Mucosa of rectum (tissue), 2 donors: ENCODE measurements around the gene IFNAR2.
"Not testable (repeated sequence)": the region's sequence is repeated elsewhere in the genome, so short reads cannot be mapped to it uniquely, and the experiment has no call there.

ENCODE experiments used
- H3K27ac ChIP-seq, 2 donors: one replicate each; pipeline ENCODE4 v1.7.0; 2013; ENCODE audit warnings: inconsistent platforms in 2 of 2, low read depth in 2 of 2, low read length in 2 of 2
- H3K27me3 ChIP-seq, 2 donors: one replicate each; pipeline ENCODE4 v1.7.0; 2013; ENCODE audit warnings: low read length in 2 of 2; ENCODE audit not compliant: control insufficient read depth in 2 of 2, insufficient read depth in 2 of 2
- H3K36me3 ChIP-seq, 2 donors: one replicate each; pipeline ENCODE4 v1.7.0; 2013; ENCODE audit warnings: low read length in 2 of 2; ENCODE audit not compliant: control insufficient read depth in 2 of 2, insufficient read depth in 2 of 2
- H3K4me1 ChIP-seq, 2 donors: one replicate each; pipeline ENCODE4 v1.7.0; 2013; ENCODE audit warnings: low read length in 2 of 2, mild to moderate bottlenecking in 1 of 2; ENCODE audit not compliant: control insufficient read depth in 2 of 2, insufficient read depth in 2 of 2
- H3K4me3 ChIP-seq, 2 donors: one replicate each; pipeline ENCODE4 v1.7.0; 2013; ENCODE audit warnings: low read length in 2 of 2
- H3K9ac ChIP-seq, 2 donors: one replicate each; pipeline ENCODE4 v1.7.0; 2013; ENCODE audit warnings: low read length in 2 of 2, low read depth in 1 of 2, mild to moderate bottlenecking in 1 of 2
- H3K9me3 ChIP-seq, 2 donors: one replicate each; pipeline ENCODE4 v1.7.0; 2013; ENCODE audit warnings: low read length in 2 of 2; ENCODE audit not compliant: control insufficient read depth in 2 of 2
- donor health status: healthy.
- donor health status: Normal muscosa, but diverticular disease.

The IFNAR2 gene

DNA sequence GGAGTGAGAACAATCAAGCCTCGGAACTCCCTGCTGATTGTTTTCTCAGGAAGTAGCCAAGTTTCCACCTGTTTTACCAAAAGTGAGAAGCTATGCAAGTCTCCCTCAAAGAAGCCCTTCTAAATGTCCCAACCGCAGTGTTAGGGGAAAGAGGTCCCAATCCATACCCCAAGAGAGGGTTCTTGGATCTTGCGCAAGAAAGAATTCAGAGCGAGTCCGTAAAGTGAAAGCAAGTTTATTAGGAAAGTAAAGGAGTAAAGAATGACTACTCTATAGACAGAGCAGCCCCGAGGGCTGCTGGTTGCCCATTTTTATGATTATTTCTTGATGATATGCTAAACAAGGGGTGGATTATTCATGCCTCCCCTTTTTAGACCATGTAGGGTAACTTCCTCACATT lies 23.6 kb downstream of the IFNAR2 start:
- not testable (repeated sequence) for H3K27me3 ChIP-seq, H3K9ac ChIP-seq, H3K9me3 ChIP-seq, H3K4me1 ChIP-seq, H3K27ac ChIP-seq, H3K4me3 ChIP-seq
- H3K36me3 ChIP-seq = peaks cover 18 to 58% of the 10 kb centered on the region in 2 donors

- H3K9me3 ChIP-seq = no peaks in the 10 kb centered on the region
- no peak overlapping the region for H3K27ac ChIP-seq
- no peak overlapping the region for H3K9ac ChIP-seq
- H3K4me1 ChIP-seq = peaks cover 0 to 4% of the 10 kb centered on the region in 2 donors
- peaks cover 14 to 48% of the 10 kb centered on the region in 2 donors for H3K36me3 ChIP-seq
- H3K27me3 ChIP-seq = no peaks in the 10 kb centered on the region
- no peak overlapping the region for H3K4me3 ChIP-seq
Observed at GRCh38 chr21:33254766-33255165, 25.0 kb downstream of the IFNAR2 start.

- no peak overlapping the region for H3K27ac ChIP-seq
- no peaks in the 10 kb centered on the region for H3K9me3 ChIP-seq
- no peaks in the 10 kb centered on the region for H3K27me3 ChIP-seq
- H3K4me1 ChIP-seq = peaks cover 0 to 4% of the 10 kb centered on the region in 2 donors
- H3K4me3 ChIP-seq = no peak overlapping the region
- H3K36me3 ChIP-seq = peaks cover 14 to 43% of the 10 kb centered on the region in 2 donors
- no peak overlapping the region for H3K9ac ChIP-seq
Observed at GRCh38 chr21:33255404-33255803, 25.7 kb downstream of the IFNAR2 start.

GRCh38 chr21:33256019-33256418 lies 26.3 kb downstream of the IFNAR2 start:
- Histone ChIP-seq H3K27me3 (no peaks in the 10 kb centered on the region), H3K4me1 (peaks cover 0 to 4% of the 10 kb centered on the region in 2 donors), H3K36me3 (peaks cover 14 to 39% of the 10 kb centered on the region in 2 donors), H3K4me3 (no peak overlapping the region), H3K9ac (no peak overlapping the region), H3K9me3 (no peaks in the 10 kb centered on the region), H3K27ac (no peak overlapping the region)

DNA sequence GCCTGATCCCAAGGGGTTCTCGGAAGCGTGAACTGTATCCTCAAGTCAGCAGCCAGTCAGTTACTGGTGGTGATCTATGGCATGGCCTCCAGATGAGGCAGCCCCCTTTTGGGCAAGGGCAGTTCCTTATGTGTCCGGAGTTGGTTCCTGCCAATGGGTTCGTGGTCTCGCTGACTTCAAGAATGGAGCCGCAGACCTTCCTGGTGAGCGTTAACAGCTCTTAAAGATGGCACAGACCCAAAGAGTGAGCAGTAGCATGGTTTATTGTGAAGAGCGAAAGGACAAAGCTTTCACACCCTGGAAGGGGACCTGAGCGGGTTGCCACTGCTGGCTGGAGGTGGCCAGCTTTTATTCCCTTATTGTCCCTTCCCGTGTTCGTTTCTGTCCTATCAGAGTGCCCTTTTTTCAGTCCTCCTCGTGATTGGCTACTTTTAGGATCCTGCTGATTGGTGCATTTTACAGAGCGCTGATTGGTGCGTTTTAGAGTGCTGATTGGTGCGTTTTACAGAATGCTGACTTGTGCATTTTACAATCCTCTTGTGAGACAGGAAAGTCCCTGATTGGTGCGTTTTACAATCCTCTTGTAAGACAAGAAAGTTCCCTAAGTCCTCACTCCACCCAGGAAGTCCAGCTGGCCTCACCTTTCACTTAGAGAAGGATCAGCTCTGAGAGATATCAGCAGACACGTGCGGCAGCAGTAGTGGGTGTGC lies 27.5 kb downstream of the IFNAR2 start:
- Histone ChIP-seq H3K9me3 (no peaks in the 10 kb centered on the region), H3K4me1 (peaks cover 0 to 4% of the 10 kb centered on the region in 2 donors), H3K27me3 (no peaks in the 10 kb centered on the region), H3K27ac (no peak overlapping the region), H3K9ac (no peak overlapping the region), H3K4me3 (no peak overlapping the region), H3K36me3 (peaks cover 14 to 37% of the 10 kb centered on the region in 2 donors)

GRCh38 chr21:33258475-33258874 lies 28.7 kb downstream of the IFNAR2 start:
- H3K4me1 ChIP-seq = peaks cover 0 to 4% of the 10 kb centered on the region in 2 donors
- no peak overlapping the region for H3K27ac ChIP-seq
- no peaks in the 10 kb centered on the region for H3K27me3 ChIP-seq
- H3K9ac ChIP-seq = no peak overlapping the region
- H3K9me3 ChIP-seq = no peaks in the 10 kb centered on the region
- H3K4me3 ChIP-seq = no peak overlapping the region
- H3K36me3 ChIP-seq = peaks cover 7 to 32% of the 10 kb centered on the region in 2 donors

- peaks cover 8 to 25% of the 10 kb centered on the region in 2 donors for H3K36me3 ChIP-seq
- H3K4me1 ChIP-seq = peaks cover 0 to 4% of the 10 kb centered on the region in 2 donors
- H3K9ac ChIP-seq = no peak overlapping the region
- H3K4me3 ChIP-seq = no peak overlapping the region
- no peaks in the 10 kb centered on the region for H3K9me3 ChIP-seq
- no peak overlapping the region for H3K27ac ChIP-seq
- no peaks in the 10 kb centered on the region for H3K27me3 ChIP-seq
Observed at GRCh38 chr21:33259428-33259827, 29.7 kb downstream of the IFNAR2 start.

DNA sequence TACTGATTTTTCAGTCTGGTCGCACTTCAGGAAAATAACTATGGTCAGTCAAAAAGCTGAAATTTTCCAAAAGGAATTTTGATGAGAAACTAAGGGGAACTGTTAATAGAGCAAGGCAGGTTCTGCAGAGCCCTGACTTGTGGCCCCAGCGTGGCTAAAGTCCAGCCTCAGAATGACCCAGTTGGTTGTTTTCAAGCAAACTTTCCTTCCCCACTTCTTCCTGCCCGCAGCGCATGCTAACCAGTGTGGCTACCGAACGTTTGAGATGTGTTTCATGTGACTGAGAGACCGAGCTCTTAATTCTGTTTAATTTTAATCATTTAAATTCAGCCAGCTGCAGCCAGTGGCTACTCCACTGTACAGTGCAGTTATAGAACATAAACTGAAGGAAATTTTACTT lies 30.3 kb downstream of the IFNAR2 start:
- Histone ChIP-seq H3K27ac (no peak overlapping the region), H3K4me3 (no peak overlapping the region), H3K9me3 (no peaks in the 10 kb centered on the region), H3K27me3 (no peaks in the 10 kb centered on the region), H3K4me1 (peaks cover 0 to 4% of the 10 kb centered on the region in 2 donors), H3K9ac (no peak overlapping the region), H3K36me3 (peaks cover 8 to 21% of the 10 kb centered on the region in 2 donors)

- H3K4me1 ChIP-seq = peaks cover 6 to 9% of the 10 kb centered on the region in 2 donors
- H3K9me3 ChIP-seq = no peaks in the 10 kb centered on the region
- no peak overlapping the region for H3K27ac ChIP-seq
Observed at GRCh38 chr21:33261635-33262034, 31.9 kb downstream of the IFNAR2 start.

GRCh38 chr21:33262921-33263320 lies 33.2 kb downstream of the IFNAR2 start:
- no peaks in the 10 kb centered on the region for H3K9me3 ChIP-seq
- H3K4me1 ChIP-seq = peaks cover 19 to 22% of the 10 kb centered on the region in 2 donors
- no peak overlapping the region for H3K9ac ChIP-seq
- H3K27ac ChIP-seq = no peak overlapping the region
- no peaks in the 10 kb centered on the region for H3K27me3 ChIP-seq
- H3K36me3 ChIP-seq = peaks cover 3 to 4% of the 10 kb centered on the region in 2 donors
- no peak overlapping the region for H3K4me3 ChIP-seq

More at GRCh38 chr21:33261635-33262034, 31.9 kb downstream of the IFNAR2 start:
- Histone ChIP-seq H3K9ac (no peak overlapping the region), H3K4me3 (no peak overlapping the region), H3K27me3 (no peaks in the 10 kb centered on the region), H3K36me3 (peaks cover 8 to 12% of the 10 kb centered on the region in 2 donors)
